Measurements from ENCODE around the gene LPIN2.
"Not testable (repeated sequence)": the region's sequence is repeated elsewhere in the genome, so short reads cannot be mapped to it uniquely, and the experiment has no call there.

The LPIN2 gene

GRCh38 chr18:3013024-3013804 is at the start of gene LPIN2:
Gene LPIN2 (minus strand): TSS chr18:3013144. CDS start chr18:2960840, 52,304 bp downstream.
- peak; percentile 96 for DNase-seq (ENCODE audit: low read depth)

GRCh38 chr18:3061581-3062312 is 48.8 kb upstream of the LPIN2 start:
- DNase-seq (ENCODE audit: low read depth), result no peak

GRCh38 chr18:3060667-3061580 is 48.0 kb upstream of the LPIN2 start:
- DNase-seq (ENCODE audit: low read depth), result no peak

GRCh38 chr18:3059272-3059671 is 46.3 kb upstream of the LPIN2 start:
- DNase-seq (ENCODE audit: low read depth), result no peak

GRCh38 chr18:3058328-3059191 is 45.6 kb upstream of the LPIN2 start:
- DNase-seq (ENCODE audit: low read depth), result no peak

- DNase-seq (ENCODE audit: low read depth), result no peak
Measured at GRCh38 chr18:3057526-3057925, 44.6 kb upstream of the LPIN2 start.

- DNase-seq (ENCODE audit: low read depth), result no peak
Measured at GRCh38 chr18:3056311-3056710, 43.4 kb upstream of the LPIN2 start.

- DNase-seq (ENCODE audit: low read depth), result no peak
Measured at GRCh38 chr18:3055816-3056215, 42.9 kb upstream of the LPIN2 start.

- peak; percentile 8 for DNase-seq (ENCODE audit: low read depth)
Measured at GRCh38 chr18:3055186-3055728, 42.3 kb upstream of the LPIN2 start.

GRCh38 chr18:3054780-3055179 is 41.8 kb upstream of the LPIN2 start:
- DNase-seq (ENCODE audit: low read depth), result no peak

- no peak for DNase-seq (ENCODE audit: low read depth)
Measured at GRCh38 chr18:3054214-3054613, 41.3 kb upstream of the LPIN2 start.

GRCh38 chr18:3053081-3053480 is 40.1 kb upstream of the LPIN2 start:
- DNase-seq (ENCODE audit: low read depth), result no peak

GRCh38 chr18:3052411-3052758 is 39.4 kb upstream of the LPIN2 start:
- DNase-seq (ENCODE audit: low read depth), result no peak

- DNase-seq (ENCODE audit: low read depth), result peak; percentile 62
Measured at GRCh38 chr18:3051718-3052410, 38.9 kb upstream of the LPIN2 start.

GRCh38 chr18:3049897-3050454 is 37.0 kb upstream of the LPIN2 start:
- DNase-seq (ENCODE audit: low read depth), result not testable (repeated sequence)

GRCh38 chr18:3048820-3049349 is 35.9 kb upstream of the LPIN2 start:
- DNase-seq (ENCODE audit: low read depth), result no peak

GRCh38 chr18:3048121-3048520 is 35.2 kb upstream of the LPIN2 start:
- DNase-seq (ENCODE audit: low read depth), result no peak

GRCh38 chr18:3046216-3046808 is 33.4 kb upstream of the LPIN2 start:
- DNase-seq (ENCODE audit: low read depth), result no peak

- no peak for DNase-seq (ENCODE audit: low read depth)
Measured at GRCh38 chr18:3044931-3045698, 32.2 kb upstream of the LPIN2 start.
